ENCODE measurements around the gene GUCA2A.

GRCh38 chr1:42209526-42210251 lies 45.1 kb upstream of the GUCA2A start:
- TF ChIP-seq REST (IDR thresholded peaks at IDR 0.05; ENCODE audit: insufficient read depth in 1 of 2, low read depth in 2 of 2, low read length in 1 of 2) (no peak), CTCF (IDR thresholded peaks at IDR 0.05) (no peak), POLR2AphosphoS5 (IDR thresholded peaks at IDR 0.05; ENCODE audit: low read depth, low read length) (no peak), TCF7L2 (IDR thresholded peaks at IDR 0.05; ENCODE audit: low read depth, low read length) (no peak), SIN3A (IDR thresholded peaks at IDR 0.05; ENCODE audit: borderline replicate concordance, insufficient read depth, low read depth, low read length) (no peak)

Measured in Panc1 (cell line).